Heart left ventricle (tissue), 16 donors: ENCODE data around the gene LGR5. TPM values are rescaled to one million over a fixed set of nuclear protein-coding genes. Genes with fewer than 3 reads are reported as not detected.

Source experiments
- ATAC-seq, 4 donors: fragments of 200-7000 bp; cut with Tn5 transposase; one replicate each; pipeline ENCODE4 v1.9.1; 2020 to 2022; ENCODE audit warnings: moderate library complexity in 4 of 4, mild to moderate bottlenecking in 3 of 4, moderate number of reproducible peaks in 1 of 4
- DNase-seq, 5 donors: peaks; one replicate each; pipeline ENCODE4 v3.0.0-alpha.2; 2020
- H3K27ac ChIP-seq, 12 donors: fragments of 200-600 bp; sonication (generic) in 4 of 12; one replicate each; pipeline versions ENCODE4 v1.5.0 to v1.8.0; 2016 to 2022; ENCODE audit warnings: mild to moderate bottlenecking in 2 of 12
- H3K27me3 ChIP-seq, 9 donors: fragments of 200-600 bp; sonication (generic) in 2 of 9; one replicate each; pipeline versions ENCODE4 v1.5.1 to v1.8.0; 2016 to 2022; ENCODE audit warnings: mild to moderate bottlenecking in 3 of 9
- H3K36me3 ChIP-seq, 9 donors: fragments of 200-600 bp; sonication (generic) in 2 of 9; one replicate each; pipeline versions ENCODE4 v1.5.0 to v1.8.0; 2018 to 2022; ENCODE audit warnings: mild to moderate bottlenecking in 2 of 9
- H3K4me1 ChIP-seq, 12 donors: fragments of 200-600 bp; sonication (generic) in 4 of 12; one replicate each; pipeline versions ENCODE4 v1.5.0 to v1.8.0; 2016 to 2022; ENCODE audit warnings: mild to moderate bottlenecking in 3 of 12
- H3K4me3 ChIP-seq, 12 donors: fragments of 200-600 bp; sonication (generic) in 4 of 12; one replicate each; pipeline versions ENCODE4 v1.5.0 to v1.8.0; 2017 to 2022; ENCODE audit warnings: mild to moderate bottlenecking in 9 of 12, moderate library complexity in 4 of 12
- H3K9me3 ChIP-seq, 12 donors: fragments of 200-600 bp; sonication (generic) in 4 of 12; one replicate each; pipeline versions ENCODE4 v1.5.0 to v1.8.0; 2016 to 2022; ENCODE audit warnings: mild to moderate bottlenecking in 1 of 12
- CTCF ChIP-seq, 12 donors: fragments of 200-600 bp; sonication (generic) in 4 of 12; IDR thresholded peaks; one replicate each; pipeline versions ENCODE4 v1.5.0 to v1.8.0; 2018 to 2022; ENCODE audit warnings: antibody characterized with exemption in 12 of 12, mild to moderate bottlenecking in 5 of 12
- POLR2A ChIP-seq, 2 donors: fragments of 450-650 bp; IDR thresholded peaks; one replicate each; pipeline ENCODE4 v1.6.1; 2017; ENCODE audit warnings: antibody characterized with exemption in 2 of 2, mild to moderate bottlenecking in 2 of 2, moderate library complexity in 2 of 2
- WGBS, 4 donors: extraction: QIAGEN DNeasy Blood & Tissue Kit in 2 of 4; methylation state at CpG; one replicate each; pipeline versions ENCODE4 v1.1.5 to v1.1.7; 2013 to 2018; 5-methylcytosine and 5-hydroxymethylcytosine counted together
- intact Hi-C, 10 donors: fragments of 100-400 bp; cut with DNase I; formaldehyde crosslinking; loops; one replicate each; pipeline versions ENCODE4 v1.11.1 to v1.14.2; 2022
- polyA plus RNA-seq, 2 donors: library from polyadenylated mRNA; stranded (reverse); fragments of 200-250 nt; gene quantifications; one replicate each; pipeline ENCODE4 v1.2.3, GENCODE V29; 2013
- total RNA-seq, 9 donors: library from RNA; depleted of rRNA in 2 of 9; stranded (reverse); fragments of >200 nt in 2 of 9; fragmentation: NEBNext Ultra II Directional in 3 of 9; extraction: Animal tissue kit (Norgen Biotek cat#: 25700) in 3 of 9; gene quantifications; one replicate each; pipeline versions ENCODE4 v1.1.0 to v1.2.4, GENCODE V29; 2016 to 2023
- donor health status: ischemic (EF 13 %, LVEDD 7.1; RV severe dilation, severe dysfunction).
- donor health status: healthy with polysubstance abuse.
- donor health status: DM: no; HTN: yes; CAD: no.
- donor health status: DM: no; HTN: no; CAD: no.
- donor health status: ischemic (EF 25% LVEDD 6.9; RV normal size, moderate dysfunction).
- donor health status: ischemic (EF 25% LVEDD 5.7; RV mildly dilated, moderate dysfunction).
- donor health status: healthy.
- donor health status: DM: yes; HTN: yes; CAD: no.
- donor health status: ischemic (EF 35%, LVEDD 5.7; RV mildly dilated, moderate dysfunction).
- donor health status: nonischemic (EF 11% LVEDD 7.7; RV severe dilation, severe dysfunction).
- donor health status: DM: yes; HTN: yes; CAD: no.
- donor health status: PGD.
- donor health status: ischemic (EF 29% LVEDD 5.4; RV normal size, mild dysfunction).
- donor health status: nonischemic (EF 23%, LVEDD 6.1; RV moderate dilation, normal function).

LGR5 gene
- total and polyA plus RNA-seq, 11 donors, result 0.03 to 0.20 (median 0.13) TPM; not detected in 7

GRCh38 chr12:71447691-71448132, 8.1 kb downstream of the LGR5 start:
- Histone ChIP-seq H3K27me3 (peaks cover 0 to 41% (median 4%) of the 10 kb centered on the region in 9 donors), H3K27ac (no peak overlapping the region), H3K9me3 (no peaks in the 10 kb centered on the region), H3K36me3 (no peaks in the 10 kb centered on the region), H3K4me3 (no peak overlapping the region), H3K4me1 (no peaks in the 10 kb centered on the region)
- no peak for DNase-seq
- no peak for TF ChIP-seq POLR2A (IDR thresholded peaks at IDR 0.05)
- TF ChIP-seq CTCF (IDR thresholded peaks at IDR 0.05), result no peak
- ATAC-seq, result no peak
- intact Hi-C loops, result no loop called here
- 54 to 68% (median 60%) methylated on average over 9 of the region's 9 CpGs for WGBS, 4 donors

- no peak for DNase-seq
- H3K27me3 ChIP-seq, result peaks cover 0 to 37% (median 3%) of the 10 kb centered on the region in 9 donors
- no peaks in the 10 kb centered on the region for H3K9me3 ChIP-seq
- intact Hi-C loops, result no loop called here
- no peak overlapping the region for H3K4me3 ChIP-seq
- H3K4me1 ChIP-seq, result no peaks in the 10 kb centered on the region
- no peak for ATAC-seq
- no peaks in the 10 kb centered on the region for H3K36me3 ChIP-seq
- WGBS, 4 donors, result 83 to 86% (median 84%) methylated on average over 3 of the region's 3 CpGs
- TF ChIP-seq POLR2A (IDR thresholded peaks at IDR 0.05), result no peak
- TF ChIP-seq CTCF (IDR thresholded peaks at IDR 0.05), result no peak
- no peak overlapping the region for H3K27ac ChIP-seq
Observed at GRCh38 chr12:71448150-71448581, 8.6 kb downstream of the LGR5 start.

GRCh38 chr12:71449373-71450070, 9.9 kb downstream of the LGR5 start:
- H3K27me3 ChIP-seq, result peaks cover 0 to 36% (median 0%) of the 10 kb centered on the region in 9 donors
- no peak for DNase-seq
- intact Hi-C loops, result no loop called here
- no peak overlapping the region for H3K4me3 ChIP-seq
- no peaks in the 10 kb centered on the region for H3K4me1 ChIP-seq
- H3K36me3 ChIP-seq, result no peaks in the 10 kb centered on the region
- 77 to 81% (median 79%) methylated on average over 3 of the region's 3 CpGs for WGBS, 4 donors
- TF ChIP-seq POLR2A (IDR thresholded peaks at IDR 0.05) (no peak), CTCF (IDR thresholded peaks at IDR 0.05) (no peak)
- no peak overlapping the region for H3K27ac ChIP-seq
- ATAC-seq, result no peak
- H3K9me3 ChIP-seq, result no peaks in the 10 kb centered on the region

- no peak overlapping the region for H3K27ac ChIP-seq
- TF ChIP-seq POLR2A (IDR thresholded peaks at IDR 0.05) (no peak), CTCF (IDR thresholded peaks at IDR 0.05) (no peak)
- no peak for DNase-seq
- peaks cover 0 to 38% (median 0%) of the 10 kb centered on the region in 9 donors for H3K27me3 ChIP-seq
- intact Hi-C loops, result no loop called here
- no peaks in the 10 kb centered on the region for H3K36me3 ChIP-seq
- WGBS, 4 donors, result 50 to 60% (median 56%) methylated on average over 1 of the region's 1 CpG
- H3K9me3 ChIP-seq, result no peaks in the 10 kb centered on the region
- no peak overlapping the region for H3K4me3 ChIP-seq
- no peaks in the 10 kb centered on the region for H3K4me1 ChIP-seq
- no peak for ATAC-seq
Observed at GRCh38 chr12:71452006-71452405, 12.4 kb downstream of the LGR5 start.
